ENCODE results near the gene AUTS2. TPM values are rescaled to one million over a fixed set of nuclear protein-coding genes. Genes with fewer than 3 reads are reported as not detected.

AUTS2 gene
- total RNA-seq, 2 donors from 2014 or later: 8.6 TPM

DNA sequence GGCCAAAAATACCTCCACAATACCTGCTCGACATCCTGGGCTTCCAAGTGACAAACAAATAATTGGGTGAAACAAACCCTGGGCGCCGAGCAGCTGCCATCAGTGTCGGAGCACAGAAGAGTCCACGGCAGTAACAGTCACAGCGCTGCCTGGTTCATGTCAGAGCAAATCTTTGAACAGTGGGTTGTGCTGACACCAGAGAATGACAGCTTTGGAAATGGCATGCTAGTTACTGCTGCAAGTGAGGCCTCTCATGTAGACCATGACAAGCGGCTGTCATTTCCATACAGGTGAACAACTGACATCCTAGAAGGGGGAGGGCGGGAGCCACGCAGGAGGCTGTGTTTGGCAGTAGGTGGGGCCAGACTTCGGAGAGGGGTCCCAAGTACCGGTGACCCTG lies 1113.2 kb downstream of the AUTS2 start:
- H3K36me3 ChIP-seq: no peaks in the 10 kb centered on the region
- H3K9me3 ChIP-seq: no peaks in the 10 kb centered on the region
- H3K4me1 ChIP-seq: peaks cover 0 to 35% of the 10 kb centered on the region in 2 donors
- no peak overlapping the region for H3K27ac ChIP-seq
- H3K27me3 ChIP-seq: no peaks in the 10 kb centered on the region
- TF ChIP-seq, protein P1, sequence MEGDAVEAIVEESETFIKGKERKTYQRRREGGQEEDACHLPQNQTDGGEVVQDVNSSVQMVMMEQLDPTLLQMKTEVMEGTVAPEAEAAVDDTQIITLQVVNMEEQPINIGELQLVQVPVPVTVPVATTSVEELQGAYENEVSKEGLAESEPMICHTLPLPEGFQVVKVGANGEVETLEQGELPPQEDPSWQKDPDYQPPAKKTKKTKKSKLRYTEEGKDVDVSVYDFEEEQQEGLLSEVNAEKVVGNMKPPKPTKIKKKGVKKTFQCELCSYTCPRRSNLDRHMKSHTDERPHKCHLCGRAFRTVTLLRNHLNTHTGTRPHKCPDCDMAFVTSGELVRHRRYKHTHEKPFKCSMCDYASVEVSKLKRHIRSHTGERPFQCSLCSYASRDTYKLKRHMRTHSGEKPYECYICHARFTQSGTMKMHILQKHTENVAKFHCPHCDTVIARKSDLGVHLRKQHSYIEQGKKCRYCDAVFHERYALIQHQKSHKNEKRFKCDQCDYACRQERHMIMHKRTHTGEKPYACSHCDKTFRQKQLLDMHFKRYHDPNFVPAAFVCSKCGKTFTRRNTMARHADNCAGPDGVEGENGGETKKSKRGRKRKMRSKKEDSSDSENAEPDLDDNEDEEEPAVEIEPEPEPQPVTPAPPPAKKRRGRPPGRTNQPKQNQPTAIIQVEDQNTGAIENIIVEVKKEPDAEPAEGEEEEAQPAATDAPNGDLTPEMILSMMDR (IDR thresholded peaks at IDR 0.05): no peak
- H3K4me3 ChIP-seq: no peak overlapping the region
- no peak for DNase-seq (ENCODE audit: low spot score)

DNA sequence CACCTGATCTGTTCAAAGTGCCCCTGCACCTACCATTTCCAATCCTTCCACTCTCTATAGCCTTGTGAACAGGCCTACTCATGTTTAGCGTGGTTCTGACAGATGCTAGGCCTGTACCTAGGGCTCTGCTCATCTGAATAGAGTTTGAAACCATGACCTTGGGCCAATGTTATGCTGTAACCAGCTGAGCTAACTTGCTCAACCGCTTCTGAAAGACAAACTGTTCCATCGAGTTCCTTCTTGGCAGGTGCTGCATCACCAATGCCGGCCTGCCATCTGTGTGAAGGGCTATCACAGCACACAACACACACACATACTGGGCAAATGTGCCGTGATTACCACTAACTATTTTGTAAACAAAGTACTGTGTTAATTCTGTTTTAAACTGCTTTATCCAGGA lies 1114.7 kb downstream of the AUTS2 start:
- peaks cover 0 to 25% of the 10 kb centered on the region in 2 donors for H3K4me1 ChIP-seq
- no peaks in the 10 kb centered on the region for H3K9me3 ChIP-seq
- no peak for DNase-seq (ENCODE audit: low spot score)
- no peaks in the 10 kb centered on the region for H3K36me3 ChIP-seq
- no peaks in the 10 kb centered on the region for H3K27me3 ChIP-seq
- TF ChIP-seq, protein P1 (IDR thresholded peaks at IDR 0.05): no peak
- H3K4me3 ChIP-seq: no peak overlapping the region
- no peak overlapping the region for H3K27ac ChIP-seq

DNA sequence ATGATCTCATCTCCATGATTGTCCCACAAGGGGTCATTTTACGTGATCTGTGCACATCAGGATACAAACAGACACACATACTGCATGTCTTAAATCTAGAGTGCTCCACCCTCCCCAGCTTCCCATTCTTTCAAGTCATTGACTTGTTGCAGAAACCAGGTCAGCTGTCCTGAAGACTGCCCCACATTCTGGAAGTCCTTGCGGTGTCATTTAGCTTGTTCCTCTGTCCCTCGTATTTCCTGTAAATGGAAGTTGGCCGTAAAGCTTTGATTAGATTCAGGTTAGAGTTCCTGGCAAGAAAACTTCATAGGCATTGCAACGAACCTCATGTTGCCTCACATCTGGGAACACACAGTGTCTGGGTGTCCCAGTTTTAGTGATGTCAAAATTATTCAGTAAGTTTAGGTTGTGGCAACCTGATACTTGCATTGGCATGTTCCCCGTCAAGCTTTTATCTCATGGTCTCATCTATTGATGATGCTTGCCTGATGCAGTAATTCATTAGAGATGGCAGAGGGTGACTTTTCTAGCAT lies 1116.3 kb downstream of the AUTS2 start:
- H3K9me3 ChIP-seq: no peaks in the 10 kb centered on the region
- H3K4me3 ChIP-seq: no peak overlapping the region
- no peak for DNase-seq (ENCODE audit: low spot score)
- no peaks in the 10 kb centered on the region for H3K36me3 ChIP-seq
- no peak overlapping the region for H3K27ac ChIP-seq
- TF ChIP-seq, protein P1 (IDR thresholded peaks at IDR 0.05): no peak
- H3K27me3 ChIP-seq: no peaks in the 10 kb centered on the region
- peaks cover 0 to 17% of the 10 kb centered on the region in 2 donors for H3K4me1 ChIP-seq

DNA sequence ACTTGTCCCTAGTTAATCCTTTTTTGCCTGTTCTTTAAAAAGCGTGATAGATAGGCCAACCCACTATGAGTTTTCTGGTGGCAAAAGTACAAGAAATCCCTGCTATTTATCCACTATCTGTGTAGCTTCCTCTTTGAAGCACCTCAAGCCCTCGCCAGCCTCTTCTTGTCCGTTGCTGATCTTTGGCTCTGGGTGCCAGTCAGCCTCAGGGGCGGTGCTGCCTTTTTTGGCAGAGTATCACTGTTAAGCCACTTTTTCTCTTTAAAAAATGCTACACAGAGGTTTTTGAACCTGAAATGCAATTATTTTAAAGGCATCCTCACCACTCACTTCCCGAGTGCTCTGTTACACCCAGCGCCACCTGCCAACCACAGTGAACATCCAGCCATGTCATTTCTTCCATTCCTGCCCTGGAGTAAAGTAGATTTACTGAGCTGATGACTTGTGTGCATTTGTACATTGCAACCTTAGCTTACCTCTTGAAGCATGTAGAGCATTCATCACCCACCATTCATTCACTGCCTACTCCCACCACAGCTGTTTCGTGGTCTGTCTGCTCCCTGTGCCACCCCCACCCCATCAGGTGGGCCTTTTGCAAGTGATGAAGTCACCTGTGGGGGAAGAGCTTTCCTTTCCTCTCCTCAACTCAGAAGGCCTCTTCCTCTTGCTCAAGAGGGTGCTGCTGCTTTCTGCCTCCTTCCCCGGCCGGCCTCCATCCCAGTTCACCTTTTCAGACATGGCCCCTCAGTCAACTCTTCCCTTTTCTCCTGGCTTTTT lies 1119.5 kb downstream of the AUTS2 start:
- no peaks in the 10 kb centered on the region for H3K4me1 ChIP-seq
- TF ChIP-seq, protein P1 (IDR thresholded peaks at IDR 0.05): no peak

DNA sequence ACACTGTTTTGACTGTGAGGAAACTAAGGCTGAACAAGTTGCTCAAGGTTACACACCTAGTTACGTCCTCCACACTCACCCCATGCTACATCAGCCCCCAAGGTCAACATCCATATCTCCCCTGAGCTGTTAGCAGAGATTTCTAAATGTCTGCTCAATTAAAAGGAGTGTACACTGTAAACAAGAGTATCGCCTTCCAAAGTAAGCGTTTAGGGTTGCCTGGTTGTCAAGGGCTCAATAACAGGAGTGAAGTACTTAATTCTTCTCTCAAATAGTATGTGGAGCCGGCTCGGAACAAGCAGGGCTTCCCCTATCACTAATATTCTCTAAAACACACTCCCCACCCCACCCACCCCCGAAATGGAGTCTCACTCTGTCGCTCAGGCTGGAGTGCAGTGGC lies 1120.8 kb downstream of the AUTS2 start:
- no peaks in the 10 kb centered on the region for H3K9me3 ChIP-seq
- no peaks in the 10 kb centered on the region for H3K4me1 ChIP-seq
- H3K27me3 ChIP-seq: no peaks in the 10 kb centered on the region
- DNase-seq (ENCODE audit: low spot score): no peak
- no peaks in the 10 kb centered on the region for H3K36me3 ChIP-seq
- TF ChIP-seq, protein P1 (IDR thresholded peaks at IDR 0.05): no peak
- H3K27ac ChIP-seq: no peak overlapping the region
- H3K4me3 ChIP-seq: no peak overlapping the region

More for the DNA sequence above, 1119.5 kb downstream of the AUTS2 start:
- H3K36me3 ChIP-seq: no peaks in the 10 kb centered on the region
- no peaks in the 10 kb centered on the region for H3K9me3 ChIP-seq
- no peak overlapping the region for H3K4me3 ChIP-seq
- no peak for DNase-seq (ENCODE audit: low spot score)
- H3K27me3 ChIP-seq: no peaks in the 10 kb centered on the region
- H3K27ac ChIP-seq: no peak overlapping the region

Data from right atrium auricular region (tissue), 2 donors.